Endothelial cell of hepatic sinusoid (primary cell): Measurements from ENCODE around the gene LYZL2.
"Not testable (repeated sequence)": the region's sequence is repeated elsewhere in the genome, so short reads cannot be mapped to it uniquely, and the experiment has no call there.

Experiments
- in situ Hi-C: cut with HindIII; loops from 2 replicates; pipeline ENCODE4 v1.10.0; 2017; ENCODE audit warnings: low sequenced_read_pairs

Gene LYZL2

GRCh38 chr10:30629653-30630052 is at the start of gene LYZL2:
Gene LYZL2 (minus strand): TSS chr10:30629753. CDS start chr10:30626915, 2,838 bp downstream.
- in situ Hi-C loops: no loop called here

- in situ Hi-C loops: not testable (repeated sequence)
Observed at GRCh38 chr10:30677616-30678015, 48.1 kb upstream of the LYZL2 start.

GRCh38 chr10:30677146-30677545 is 47.6 kb upstream of the LYZL2 start:
- in situ Hi-C loops: not testable (repeated sequence)

- in situ Hi-C loops: no loop called here
Observed at GRCh38 chr10:30675791-30676718, 46.5 kb upstream of the LYZL2 start.

GRCh38 chr10:30674796-30675195 is 45.2 kb upstream of the LYZL2 start:
- in situ Hi-C loops: no loop called here

- in situ Hi-C loops: not testable (repeated sequence)
Observed at GRCh38 chr10:30673262-30673661, 43.7 kb upstream of the LYZL2 start.

- in situ Hi-C loops: not testable (repeated sequence)
Observed at GRCh38 chr10:30672338-30672737, 42.8 kb upstream of the LYZL2 start.

- in situ Hi-C loops: no loop called here
Observed at GRCh38 chr10:30671026-30671616, 41.6 kb upstream of the LYZL2 start.

GRCh38 chr10:30667982-30668381 is 38.4 kb upstream of the LYZL2 start:
- in situ Hi-C loops: not testable (repeated sequence)

- in situ Hi-C loops: not testable (repeated sequence)
Observed at GRCh38 chr10:30663403-30663802, 33.9 kb upstream of the LYZL2 start.

GRCh38 chr10:30662814-30663213 is 33.3 kb upstream of the LYZL2 start:
- in situ Hi-C loops: no loop called here

GRCh38 chr10:30660314-30660713 is 30.8 kb upstream of the LYZL2 start:
- in situ Hi-C loops: not testable (repeated sequence)

GRCh38 chr10:30656233-30656632 is 26.7 kb upstream of the LYZL2 start:
- in situ Hi-C loops: no loop called here

- in situ Hi-C loops: not testable (repeated sequence)
Observed at GRCh38 chr10:30655001-30655400, 25.4 kb upstream of the LYZL2 start.

- in situ Hi-C loops: not testable (repeated sequence)
Observed at GRCh38 chr10:30651470-30652397, 22.2 kb upstream of the LYZL2 start.

GRCh38 chr10:30647089-30647488 is 17.5 kb upstream of the LYZL2 start:
- in situ Hi-C loops: no loop called here

GRCh38 chr10:30645340-30645827 is 15.8 kb upstream of the LYZL2 start:
- in situ Hi-C loops: no loop called here

- in situ Hi-C loops: not testable (repeated sequence)
Observed at GRCh38 chr10:30644408-30644861, 14.9 kb upstream of the LYZL2 start.

GRCh38 chr10:30643557-30644199 is 14.1 kb upstream of the LYZL2 start:
- in situ Hi-C loops: not testable (repeated sequence)

- in situ Hi-C loops: not testable (repeated sequence)
Observed at GRCh38 chr10:30642856-30643255, 13.3 kb upstream of the LYZL2 start.
